Stimulated activated CD4-positive, alpha-beta T cell treated with anti-CD3 and anti-CD28 coated beads, Interleukin-1b, Interleukin-23, amount 100 ng/mL, for 48 hours (primary cell): Measurements from ENCODE around the gene HEBP1.

Experiments
- DNase-seq: peaks from one replicate; pipeline ENCODE4 v3.0.0-alpha.2; 2020

HEBP1 gene

GRCh38 chr12:12986775-12987331, 13.2 kb downstream of the HEBP1 start:
- DNase-seq, result no peak

GRCh38 chr12:12985817-12986408, 14.2 kb downstream of the HEBP1 start:
- DNase-seq, result peak; percentile 3

- DNase-seq, result no peak
These were observed 15.9 kb downstream of the HEBP1 start for GRCh38 chr12:12984149-12984548.

- DNase-seq, result peak; percentile 3
These were observed 16.5 kb downstream of the HEBP1 start for GRCh38 chr12:12983420-12984035.

- no peak for DNase-seq
These were observed 17.7 kb downstream of the HEBP1 start for GRCh38 chr12:12982331-12982730.

- no peak for DNase-seq
These were observed 20.3 kb downstream of the HEBP1 start for GRCh38 chr12:12979731-12980259.

- no peak for DNase-seq
These were observed 20.9 kb downstream of the HEBP1 start for GRCh38 chr12:12979126-12979525.

- DNase-seq, result no peak
These were observed 22.8 kb downstream of the HEBP1 start for GRCh38 chr12:12977231-12977630.

GRCh38 chr12:12976366-12976765, 23.7 kb downstream of the HEBP1 start:
- DNase-seq, result no peak

- DNase-seq, result no peak
These were observed 24.6 kb downstream of the HEBP1 start for GRCh38 chr12:12975322-12976077.

GRCh38 chr12:12974211-12974610, 25.9 kb downstream of the HEBP1 start:
- DNase-seq, result no peak

GRCh38 chr12:12973019-12973418, 27.0 kb downstream of the HEBP1 start:
- no peak for DNase-seq

- no peak for DNase-seq
These were observed 34.2 kb downstream of the HEBP1 start for GRCh38 chr12:12965836-12966235.

- no peak for DNase-seq
These were observed 35.8 kb downstream of the HEBP1 start for GRCh38 chr12:12964255-12964654.

- DNase-seq, result no peak
These were observed 39.3 kb downstream of the HEBP1 start for GRCh38 chr12:12960639-12961209.

- DNase-seq, result no peak
These were observed 41.2 kb downstream of the HEBP1 start for GRCh38 chr12:12958886-12959285.

- DNase-seq, result no peak
These were observed 45.0 kb downstream of the HEBP1 start for GRCh38 chr12:12954878-12955625.

- DNase-seq, result no peak
These were observed 45.7 kb downstream of the HEBP1 start for GRCh38 chr12:12954356-12954755.

- DNase-seq, result no peak
These were observed 48.0 kb downstream of the HEBP1 start, which contains the start of gene GPRC5D for GRCh38 chr12:12952036-12952435. Gene GPRC5D (minus strand): TSS chr12:12952170. CDS start chr12:12950384, 1,786 bp downstream.

- no peak for DNase-seq
These were observed 48.6 kb downstream of the HEBP1 start for GRCh38 chr12:12951504-12951903.

- DNase-seq, result no peak
These were observed 52.2 kb downstream of the HEBP1 start for GRCh38 chr12:12947902-12948301.

- DNase-seq, result no peak
These were observed 53.2 kb downstream of the HEBP1 start for GRCh38 chr12:12946686-12947355.
